Measurements from ENCODE around the gene CFAP70.
A peak's percentile ranks its signal among the peaks of the same experiment; 100 is the strongest.

Gene CFAP70

GRCh38 chr10:73210395-73211105, 148.1 kb downstream of the CFAP70 start:
- no peak for DNase-seq

DNA sequence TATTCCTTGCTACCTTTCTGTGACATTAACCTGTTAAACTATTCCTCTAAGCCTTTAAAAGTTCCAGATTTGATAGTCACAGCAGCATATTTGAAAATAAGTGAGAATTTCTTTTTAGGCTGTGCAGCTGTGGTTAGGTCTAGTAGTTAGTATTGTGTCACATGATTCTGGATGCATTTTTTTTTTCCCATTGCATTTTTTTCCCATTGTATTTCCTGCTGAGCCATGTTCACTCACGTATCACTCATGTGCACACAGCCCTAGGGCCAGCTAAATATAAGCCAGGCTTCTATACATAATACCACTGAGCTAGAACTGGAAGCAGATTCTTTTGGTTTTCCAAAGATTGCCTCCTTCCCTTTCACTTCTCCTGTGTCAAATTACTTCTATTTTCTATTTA, 149.0 kb downstream of the CFAP70 start:
- no peak for DNase-seq

GRCh38 chr10:73207883-73208282, 150.8 kb downstream of the CFAP70 start:
- DNase-seq, result no peak

- peak in 3 of 4 experiments; percentile 5 to 30 (median 14) for DNase-seq
Measured at GRCh38 chr10:73206385-73206784, 152.3 kb downstream of the CFAP70 start.

DNA sequence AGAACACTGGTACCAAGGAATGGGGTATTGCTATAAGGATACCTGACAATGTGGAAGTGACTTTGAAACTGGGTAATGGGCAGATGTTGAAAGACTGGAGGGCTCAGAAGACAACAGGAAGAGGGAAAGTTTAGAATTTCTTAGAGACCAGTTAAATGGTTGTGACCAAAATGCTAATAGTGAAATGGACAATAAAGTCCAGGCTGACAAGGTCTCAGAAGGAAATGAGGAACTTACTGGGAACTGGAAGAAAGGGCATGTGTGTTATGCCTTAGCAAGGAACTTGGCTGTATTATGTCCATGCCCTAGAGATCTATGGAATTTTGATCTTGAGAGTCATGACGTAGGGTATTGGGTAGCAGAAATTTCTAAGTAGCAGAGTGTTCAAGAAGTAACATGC, 152.8 kb downstream of the CFAP70 start:
- DNase-seq, result peak; percentile 24 to 61 (median 46)

DNA sequence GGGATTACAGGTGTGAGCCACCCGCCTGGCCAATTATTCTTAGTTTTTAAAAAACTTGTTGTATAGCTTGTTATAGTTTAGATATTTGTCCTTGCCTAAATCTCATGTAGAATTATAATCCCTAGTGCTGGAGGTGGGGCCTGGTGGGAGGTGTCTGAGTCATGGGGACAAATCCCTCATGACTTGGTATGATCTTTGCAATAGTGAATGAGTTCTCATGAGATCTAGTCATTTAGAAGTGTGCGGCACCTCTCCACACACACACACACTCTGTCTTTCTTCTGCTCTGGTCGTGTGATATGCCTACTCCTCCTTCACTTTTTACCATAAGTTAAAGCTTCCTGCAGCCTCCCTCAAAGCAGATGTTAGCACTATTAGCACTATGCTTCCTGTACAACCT, 153.6 kb downstream of the CFAP70 start:
- DNase-seq, result peak; percentile 14 to 67 (median 44)
